Rectal smooth muscle tissue (tissue), 1 donor: ENCODE measurements around the gene SKI.

ENCODE experiments used
- H3K27ac ChIP-seq: one replicate; pipeline ENCODE4 v1.7.0; 2013; ENCODE audit warnings: low read depth, low read length, inconsistent platforms
- H3K27me3 ChIP-seq: one replicate; pipeline ENCODE4 v1.7.0; 2013; ENCODE audit warnings: low read length; ENCODE audit not compliant: control insufficient read depth, insufficient read depth
- H3K36me3 ChIP-seq: one replicate; pipeline ENCODE4 v1.7.0; 2013; ENCODE audit warnings: low read length; ENCODE audit not compliant: control insufficient read depth, insufficient read depth
- H3K4me1 ChIP-seq: one replicate; pipeline ENCODE4 v1.7.0; 2013; ENCODE audit warnings: low read length; ENCODE audit not compliant: control insufficient read depth, insufficient read depth
- H3K4me3 ChIP-seq: one replicate; pipeline ENCODE4 v1.7.0; 2013; ENCODE audit warnings: low read length
- H3K9ac ChIP-seq: one replicate; pipeline ENCODE4 v1.7.0; 2013; ENCODE audit warnings: low read length

SKI gene

GRCh38 chr1:2250721-2251281 is 22.7 kb downstream of the SKI start:
- no peak overlapping the region for H3K27ac ChIP-seq
- H3K36me3 ChIP-seq: peaks cover 2% of the 10 kb centered on the region
- no peaks in the 10 kb centered on the region for H3K27me3 ChIP-seq
- H3K9ac ChIP-seq: no peak overlapping the region
- peaks cover 44% of the 10 kb centered on the region for H3K4me1 ChIP-seq
- H3K4me3 ChIP-seq: no peak overlapping the region

GRCh38 chr1:2251363-2251762 is 23.2 kb downstream of the SKI start:
- peaks cover 40% of the 10 kb centered on the region for H3K4me1 ChIP-seq
- no peaks in the 10 kb centered on the region for H3K27me3 ChIP-seq
- peaks cover under 1% of the 10 kb centered on the region for H3K36me3 ChIP-seq
- no peak overlapping the region for H3K27ac ChIP-seq
- no peak overlapping the region for H3K9ac ChIP-seq
- H3K4me3 ChIP-seq: no peak overlapping the region

- no peak overlapping the region for H3K27ac ChIP-seq
- H3K36me3 ChIP-seq: peaks cover 2% of the 10 kb centered on the region
Measured at GRCh38 chr1:2251786-2252185, 23.7 kb downstream of the SKI start.

GRCh38 chr1:2252423-2252822 is 24.3 kb downstream of the SKI start:
- H3K4me1 ChIP-seq: peaks cover 33% of the 10 kb centered on the region
- no peak overlapping the region for H3K9ac ChIP-seq
- no peak overlapping the region for H3K27ac ChIP-seq
- H3K4me3 ChIP-seq: no peak overlapping the region
- H3K36me3 ChIP-seq: peaks cover 2% of the 10 kb centered on the region
- H3K27me3 ChIP-seq: no peaks in the 10 kb centered on the region

More at GRCh38 chr1:2251786-2252185, 23.7 kb downstream of the SKI start:
- Histone ChIP-seq H3K27me3 (no peaks in the 10 kb centered on the region), H3K4me1 (peaks cover 37% of the 10 kb centered on the region), H3K4me3 (no peak overlapping the region), H3K9ac (no peak overlapping the region)

GRCh38 chr1:2253036-2253796 is 25.1 kb downstream of the SKI start:
- Histone ChIP-seq H3K4me1 (peaks cover 32% of the 10 kb centered on the region), H3K4me3 (no peak overlapping the region), H3K27ac (no peak overlapping the region), H3K27me3 (no peaks in the 10 kb centered on the region), H3K36me3 (peaks cover 2% of the 10 kb centered on the region), H3K9ac (no peak overlapping the region)

- peaks cover 27% of the 10 kb centered on the region for H3K4me1 ChIP-seq
Measured at GRCh38 chr1:2253797-2254480, 25.8 kb downstream of the SKI start.

GRCh38 chr1:2255047-2255419 is 26.9 kb downstream of the SKI start:
- no peaks in the 10 kb centered on the region for H3K27me3 ChIP-seq
- peaks cover 2% of the 10 kb centered on the region for H3K36me3 ChIP-seq
- peaks cover 28% of the 10 kb centered on the region for H3K4me1 ChIP-seq
- H3K9ac ChIP-seq: no peak overlapping the region
- peak overlapping the region; percentile 52 for H3K27ac ChIP-seq
- no peak overlapping the region for H3K4me3 ChIP-seq

More at GRCh38 chr1:2253797-2254480, 25.8 kb downstream of the SKI start:
- Histone ChIP-seq H3K36me3 (peaks cover 2% of the 10 kb centered on the region), H3K27me3 (no peaks in the 10 kb centered on the region), H3K9ac (no peak overlapping the region), H3K27ac (no peak overlapping the region), H3K4me3 (no peak overlapping the region)

GRCh38 chr1:2255420-2256369 is 27.6 kb downstream of the SKI start:
- no peaks in the 10 kb centered on the region for H3K27me3 ChIP-seq
- no peak overlapping the region for H3K9ac ChIP-seq
- peaks cover 2% of the 10 kb centered on the region for H3K36me3 ChIP-seq
- H3K27ac ChIP-seq: peak overlapping the region; percentile 52
- no peak overlapping the region for H3K4me3 ChIP-seq
- H3K4me1 ChIP-seq: peaks cover 26% of the 10 kb centered on the region

- H3K4me3 ChIP-seq: no peak overlapping the region
- peak overlapping the region; percentile 52 for H3K27ac ChIP-seq
- H3K9ac ChIP-seq: no peak overlapping the region
- no peaks in the 10 kb centered on the region for H3K27me3 ChIP-seq
- peaks cover 2% of the 10 kb centered on the region for H3K36me3 ChIP-seq
- H3K4me1 ChIP-seq: peaks cover 18% of the 10 kb centered on the region
Measured at GRCh38 chr1:2256435-2257244, 28.5 kb downstream of the SKI start.

- Histone ChIP-seq H3K27ac (no peak overlapping the region), H3K27me3 (no peaks in the 10 kb centered on the region), H3K4me3 (no peak overlapping the region), H3K36me3 (peaks cover 2% of the 10 kb centered on the region), H3K4me1 (peaks cover 14% of the 10 kb centered on the region), H3K9ac (no peak overlapping the region)
Measured at GRCh38 chr1:2257245-2257627, 29.1 kb downstream of the SKI start.

- peaks cover 14% of the 10 kb centered on the region for H3K4me1 ChIP-seq
- no peak overlapping the region for H3K4me3 ChIP-seq
- H3K27me3 ChIP-seq: no peaks in the 10 kb centered on the region
- H3K36me3 ChIP-seq: peaks cover 2% of the 10 kb centered on the region
- H3K27ac ChIP-seq: peak overlapping the region; percentile 17
- no peak overlapping the region for H3K9ac ChIP-seq
Measured at GRCh38 chr1:2258122-2258681, 30.1 kb downstream of the SKI start.
